GM12878 (cell line): ENCODE measurements around the gene JAG2. TPM values are rescaled to one million over a fixed set of nuclear protein-coding genes. Genes with fewer than 3 reads are reported as not detected.

Source experiments
- ATAC-seq: fragments of 200-7000 bp; cut with Tn5 transposase; 3 replicates; pipeline ENCODE4 v1.9.1; 2020; ENCODE audit warnings: mild to moderate bottlenecking, moderate library complexity
- BruUV-seq: library from RNA; stranded (reverse); fragments of 400-500 nt; replicated peaks from 2 replicates; lab custom pipeline; 2021; lab: Mats Ljungman, UMichigan
- CTCF ChIA-PET: fragments of 300-600 bp; sonication (Branson Sonifier 250); formaldehyde crosslinking; extraction: SDS; loops from one replicate; lab custom pipeline; 2021; ENCODE audit warnings: inconsistent platforms; lab: Yijun Ruan, JAX
- POLR2A ChIA-PET: fragments of 350-600 bp; formaldehyde crosslinking; extraction: SDS; loops from one replicate; lab custom pipeline; 2021; ENCODE audit warnings: inconsistent platforms; lab: Charles Lee
- RAD21 ChIA-PET: fragments of 300-600 bp; sonication (Branson Sonifier 250); formaldehyde crosslinking; loops from one replicate; lab custom pipeline; 2023; ENCODE audit warnings: antibody characterized with exemption; ENCODE audit not compliant: unreplicated experiment; lab: Charles Lee
- SMC1A ChIA-PET: fragments of 300-600 bp; sonication (Branson Sonifier 250); formaldehyde crosslinking; loops from one replicate; lab custom pipeline; 2023; ENCODE audit not compliant: unreplicated experiment, uncharacterized antibody; lab: Charles Lee
- DNase-seq: peaks from one replicate; pipeline ENCODE4 v3.0.0-alpha.2; 2011; ENCODE audit warnings: low read depth, low spot score
- FAIRE-seq: peaks from 3 replicates; lab custom pipeline; 2011; peaks lifted over from hg19 to GRCh38; lab: Jason Lieb, UNC
- H2AFZ ChIP-seq: 2 replicates; pipeline ENCODE4 v1.6.0; 2011; ENCODE audit warnings: low read depth, low read length, control low read depth; ENCODE audit not compliant: control insufficient read depth
- H3K27ac ChIP-seq: 2 replicates; pipeline ENCODE4 v1.5.1; 2011; ENCODE audit warnings: control low read depth; ENCODE audit not compliant: control insufficient read depth, insufficient read depth
- H3K27me3 ChIP-seq, 2 experiments: replicated peaks in 1 of 2; 2 replicates each; pipeline versions ENCODE4 v1.6.0 to v1.6.1; 2011; ENCODE audit warnings: low read length in 1 of 2; ENCODE audit not compliant: control insufficient read depth in 2 of 2, insufficient read depth in 2 of 2
- H3K36me3 ChIP-seq, 2 experiments: 2 replicates each; pipeline ENCODE4 v1.5.1; 2011; ENCODE audit warnings: low read length in 1 of 2; ENCODE audit not compliant: control insufficient read depth in 2 of 2, insufficient read depth in 2 of 2
- H3K4me1 ChIP-seq: 2 replicates; pipeline ENCODE4 v1.6.1; 2011; ENCODE audit warnings: mild to moderate bottlenecking, low read length, moderate library complexity, mixed read lengths; ENCODE audit not compliant: control insufficient read depth, insufficient read depth
- H3K4me2 ChIP-seq: 2 replicates; pipeline ENCODE4 v1.6.0; 2011; ENCODE audit warnings: control low read depth; ENCODE audit not compliant: control insufficient read depth, insufficient read depth
- H3K4me3 ChIP-seq: fragments of 200-600 bp; sonication (generic); 2 replicates; pipeline ENCODE4 v1.5.1; 2016
- H3K79me2 ChIP-seq: 2 replicates; pipeline ENCODE4 v1.6.0; 2011; ENCODE audit warnings: low read length; ENCODE audit not compliant: control insufficient read depth, insufficient read depth
- H3K9ac ChIP-seq: 2 replicates; pipeline ENCODE4 v1.8.0; 2011; ENCODE audit warnings: low read length, control low read depth, mixed read lengths; ENCODE audit not compliant: control insufficient read depth, insufficient read depth
- H3K9me3 ChIP-seq: replicated peaks from 3 replicates; pipeline ENCODE4 v1.5.1; 2011; ENCODE audit warnings: mild to moderate bottlenecking, low read length; ENCODE audit not compliant: control insufficient read depth, insufficient read depth
- H4K20me1 ChIP-seq: 2 replicates; pipeline ENCODE4 v1.6.0; 2011; ENCODE audit not compliant: control insufficient read depth, insufficient read depth
- BCL11A ChIP-seq: IDR thresholded peaks from 2 replicates; pipeline ENCODE4 v1.6.1; 2011; ENCODE audit warnings: low read depth, low read length
- CEBPZ ChIP-seq: fragments of 150-350 bp; IDR thresholded peaks from 2 replicates; pipeline ENCODE4 v1.6.1; 2016; ENCODE audit warnings: low read depth, low read length
- CREB1 ChIP-seq: IDR thresholded peaks from 2 replicates; pipeline ENCODE4 v1.6.1; 2012; ENCODE audit warnings: low read depth, mild to moderate bottlenecking, inconsistent platforms
- EP300 ChIP-seq, 2 experiments: fragments of 150-350 bp in 1 of 2; IDR thresholded peaks; 2 replicates each; pipeline ENCODE4 v1.6.1; 2011 to 2012; ENCODE audit warnings: low read depth in 2 of 2, low read length in 2 of 2, borderline replicate concordance in 1 of 2, improper control_type of control experiment in 1 of 2, inconsistent platforms in 1 of 2; ENCODE audit not compliant: control insufficient read depth in 1 of 2
- FOXM1 ChIP-seq: IDR thresholded peaks from 2 replicates; pipeline ENCODE4 v1.6.1; 2012; ENCODE audit warnings: low read depth, mild to moderate bottlenecking, inconsistent platforms, low read length, moderate library complexity
- IKZF2 ChIP-seq, 2 experiments: fragments of 450-650 bp; IDR thresholded peaks; 2 replicates each; pipeline ENCODE4 v1.6.1; 2017; ENCODE audit warnings: mild to moderate bottlenecking in 2 of 2, moderate library complexity in 2 of 2
- IRF4 ChIP-seq: IDR thresholded peaks from 2 replicates; pipeline ENCODE4 v1.6.1; 2011; ENCODE audit warnings: low read depth, low read length
- KAT2A ChIP-seq: conservative IDR thresholded peaks from 2 replicates; pipeline ENCODE4 v1.6.1; 2011; ENCODE audit warnings: low read depth, low read length; ENCODE audit not compliant: control insufficient read depth
- KDM1A ChIP-seq: fragments of 200-600 bp; sonication (generic); IDR thresholded peaks from 2 replicates; pipeline ENCODE4 v1.6.1; 2016; ENCODE audit warnings: borderline replicate concordance
- NRF1 ChIP-seq: conservative IDR thresholded peaks from 2 replicates; pipeline ENCODE4 v1.6.1; 2011; ENCODE audit warnings: mild to moderate bottlenecking, low read depth, low read length, improper control_type of control experiment
- RAD21 ChIP-seq: IDR thresholded peaks from 2 replicates; pipeline ENCODE4 v1.6.1; 2011; ENCODE audit warnings: mild to moderate bottlenecking, low read depth, low read length, moderate library complexity; ENCODE audit not compliant: insufficient read depth
- ZSCAN29 ChIP-seq: fragments of 450-650 bp; IDR thresholded peaks from 2 replicates; pipeline ENCODE4 v1.6.1; 2017; ENCODE audit warnings: mild to moderate bottlenecking, moderate library complexity
- WGBS: methylation state at CpG from one replicate; pipeline ENCODE4 v1.1.6; 2016; ENCODE audit warnings: low lambda C conversion rate; ENCODE audit not compliant: insufficient replicate concordance, insufficient coverage; ENCODE audit errors: missing lambda C conversion rate; 5-methylcytosine and 5-hydroxymethylcytosine counted together
- in situ Hi-C: fragments of 300-500 bp; cut with MboI; formaldehyde crosslinking; loops from 9 replicates; pipeline ENCODE4 v1.14.3; 2018; ENCODE audit warnings: mixed read lengths
- intact Hi-C: fragments of 100-400 bp; cut with micrococcal nuclease; formaldehyde crosslinking; loops from one replicate; pipeline ENCODE4 v1.14.2; 2022; ENCODE audit not compliant: unreplicated experiment
- polyA plus RNA-seq, 11 experiments: library from polyadenylated mRNA; depleted of rRNA in 4 of 11; unstranded in 6 of 11; stranded (reverse) in 5 of 11; fragments of >200 nt; fragmentation: Nextera tagmentation in 4 of 11; fragmentation: Illumina TruSeq in 1 of 11; extraction: Ambion mirVana in 4 of 11; extraction: Trizol in 1 of 11; gene quantifications; 1 replicate in 1 of 11; 2 replicates in 10 of 11; pipeline versions ENCODE4 v1.2.1 to v1.2.3, GENCODE V29; 2011 to 2016; ENCODE audit warnings: inconsistent platforms in 2 of 11, missing spikeins in 2 of 11, low read depth in 1 of 11
- total RNA-seq, 4 experiments: library from RNA; depleted of rRNA in 3 of 4; stranded (reverse); fragments of >200 nt in 3 of 4; fragmentation: Illumina TruSeq in 1 of 4; extraction: Trizol in 1 of 4; gene quantifications; 2 replicates each; pipeline versions ENCODE4 v1.2.1 to v1.2.3, GENCODE V29; 2013 to 2021
- TF ChIP-seq, protein P1 (sequence below): IDR thresholded peaks from 2 replicates; pipeline ENCODE4 v1.6.1; 2011; ENCODE audit warnings: low read depth, low read length, improper control_type of control experiment, borderline replicate concordance

JAG2 gene
- total and polyA plus RNA-seq, 10 of the 15 experiments (the other 5 are each of a cell fraction or from before 2014, with no cell fraction given), result 0.04 to 0.14 (median 0.06) TPM; not detected in 5

GRCh38 chr14:105203701-105204100 is 35.1 kb upstream of the JAG2 start:
- Histone ChIP-seq H3K27me3 (no peaks in the 10 kb centered on the region; a peak in 1 of 4 replicates), H3K9ac (no peak overlapping the region), H3K4me2 (no peak overlapping the region), H3K4me1 (peaks cover 7% of the 10 kb centered on the region), H4K20me1 (no peaks in the 10 kb centered on the region), H3K79me2 (no peaks in the 10 kb centered on the region), H3K4me3 (no peak overlapping the region), H3K27ac (no peak overlapping the region), H3K36me3 (no peaks in the 10 kb centered on the region), H3K9me3 (no peaks in the 10 kb centered on the region), H2AFZ (no peak overlapping the region)
- BruUV-seq, result no TSS peak
- in situ Hi-C loops, result loop anchor here (5.0 kb wide), 1 partner anchor 149 kb away; no protein-coding TSS in a partner anchor
- ATAC-seq, result no peak
- SMC1A ChIA-PET, result no interaction called here
- no peak for DNase-seq
- CTCF ChIA-PET, result interaction anchor here (0.6 to 2.4 kb wide), 3 partner anchors 16 to 148 kb away, joined by 3 to 12 read pairs (median 3); no protein-coding TSS in a partner anchor
- intact Hi-C loops, result loop anchor here (1.0 to 5.0 kb wide), 4 partner anchors 79 to 324 kb away; partner anchors contain the start of gene TMEM121
- WGBS, result 53% methylated on average over 5 of the region's 6 CpGs
- no peak for TF ChIP-seq FOXM1
- no peak for TF ChIP-seq KAT2A
- TF ChIP-seq EP300 (IDR thresholded peaks at IDR 0.05; ENCODE audit: borderline replicate concordance in 1 of 2, control insufficient read depth in 1 of 2, low read depth in 2 of 2, low read length in 2 of 2), result no peak
- no peak for TF ChIP-seq IKZF2 (IDR thresholded peaks at IDR 0.05)
- no peak for TF ChIP-seq CEBPZ
- TF ChIP-seq NRF1, result no peak
- TF ChIP-seq BCL11A, result no peak
- no peak for TF ChIP-seq RAD21
- TF ChIP-seq, protein P1, sequence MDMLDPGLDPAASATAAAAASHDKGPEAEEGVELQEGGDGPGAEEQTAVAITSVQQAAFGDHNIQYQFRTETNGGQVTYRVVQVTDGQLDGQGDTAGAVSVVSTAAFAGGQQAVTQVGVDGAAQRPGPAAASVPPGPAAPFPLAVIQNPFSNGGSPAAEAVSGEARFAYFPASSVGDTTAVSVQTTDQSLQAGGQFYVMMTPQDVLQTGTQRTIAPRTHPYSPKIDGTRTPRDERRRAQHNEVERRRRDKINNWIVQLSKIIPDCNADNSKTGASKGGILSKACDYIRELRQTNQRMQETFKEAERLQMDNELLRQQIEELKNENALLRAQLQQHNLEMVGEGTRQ, result no peak
- no peak for TF ChIP-seq KDM1A
- TF ChIP-seq IRF4, result no peak
- TF ChIP-seq ZSCAN29, result no peak
- TF ChIP-seq CREB1, result no peak
- RAD21 ChIA-PET, result no interaction called here
- FAIRE-seq, result no peak
- POLR2A ChIA-PET, result no interaction called here
